ENCODE results near the gene RHBDF1.

DNA sequence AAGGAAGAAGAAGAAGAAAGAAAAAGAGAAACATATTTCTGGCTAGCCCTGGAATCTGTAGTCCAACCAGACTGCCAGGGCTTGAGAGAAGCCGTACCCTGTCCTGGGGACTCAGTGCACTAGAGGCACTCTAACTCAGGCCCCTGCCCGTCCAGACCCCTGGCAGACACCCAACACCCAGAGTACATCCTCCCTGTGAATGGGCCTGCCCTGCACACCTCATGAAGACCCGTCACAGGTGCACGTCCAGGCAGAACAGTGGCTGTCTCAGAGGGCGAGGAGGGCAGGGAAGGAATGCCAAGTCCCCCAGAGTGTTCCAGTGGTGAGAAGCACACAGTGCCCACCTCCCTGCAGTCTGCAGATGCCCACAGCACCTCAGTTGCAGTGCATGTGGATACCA, 28.6 kb upstream of the RHBDF1 start:
- TF ChIP-seq, protein P1, sequence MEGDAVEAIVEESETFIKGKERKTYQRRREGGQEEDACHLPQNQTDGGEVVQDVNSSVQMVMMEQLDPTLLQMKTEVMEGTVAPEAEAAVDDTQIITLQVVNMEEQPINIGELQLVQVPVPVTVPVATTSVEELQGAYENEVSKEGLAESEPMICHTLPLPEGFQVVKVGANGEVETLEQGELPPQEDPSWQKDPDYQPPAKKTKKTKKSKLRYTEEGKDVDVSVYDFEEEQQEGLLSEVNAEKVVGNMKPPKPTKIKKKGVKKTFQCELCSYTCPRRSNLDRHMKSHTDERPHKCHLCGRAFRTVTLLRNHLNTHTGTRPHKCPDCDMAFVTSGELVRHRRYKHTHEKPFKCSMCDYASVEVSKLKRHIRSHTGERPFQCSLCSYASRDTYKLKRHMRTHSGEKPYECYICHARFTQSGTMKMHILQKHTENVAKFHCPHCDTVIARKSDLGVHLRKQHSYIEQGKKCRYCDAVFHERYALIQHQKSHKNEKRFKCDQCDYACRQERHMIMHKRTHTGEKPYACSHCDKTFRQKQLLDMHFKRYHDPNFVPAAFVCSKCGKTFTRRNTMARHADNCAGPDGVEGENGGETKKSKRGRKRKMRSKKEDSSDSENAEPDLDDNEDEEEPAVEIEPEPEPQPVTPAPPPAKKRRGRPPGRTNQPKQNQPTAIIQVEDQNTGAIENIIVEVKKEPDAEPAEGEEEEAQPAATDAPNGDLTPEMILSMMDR (IDR thresholded peaks at IDR 0.05 in 4 of 5, conservative IDR thresholded peaks at IDR 0.05 in 1 of 5): no peak
- no peak for TF ChIP-seq POLR2A (IDR thresholded peaks at IDR 0.05)
